WTC11 (cell line): ENCODE results near the gene DNPEP. TPM values are rescaled to one million over a fixed set of nuclear protein-coding genes. Genes with fewer than 3 reads are reported as not detected.

Experiments used
- ATAC-seq: fragments of 200-7000 bp; cut with Tn5 transposase; 2 replicates; pipeline ENCODE4 v1.10.0; 2021; ENCODE audit warnings: mild to moderate bottlenecking, moderate library complexity
- CTCF ChIA-PET: fragments of 300-600 bp; sonication (Branson Sonifier 250); formaldehyde crosslinking; loops from one replicate; lab custom pipeline; 2021; ENCODE audit warnings: antibody characterized with exemption; lab: Charles Lee
- POLR2A ChIA-PET: fragments of 350-600 bp; sonication (Branson Sonifier 250); formaldehyde crosslinking; loops from one replicate; lab custom pipeline; 2021; ENCODE audit warnings: antibody characterized with exemption; lab: Charles Lee
- DNase-seq: peaks from one replicate; pipeline ENCODE4 v3.0.0; 2021; ENCODE audit warnings: low spot score
- H3K27ac Mint-ChIP-seq: 2 replicates; pipeline ENCODE4 v1.8.0; 2021; ENCODE audit warnings: mixed read lengths
- H3K27me3 Mint-ChIP-seq: 2 replicates; pipeline ENCODE4 v1.8.0; 2021; ENCODE audit warnings: low read depth, mild to moderate bottlenecking, moderate library complexity, mixed read lengths
- H3K36me3 Mint-ChIP-seq: 2 replicates; pipeline ENCODE4 v1.8.0; 2021; ENCODE audit warnings: mixed read lengths
- H3K4me1 Mint-ChIP-seq: 2 replicates; pipeline ENCODE4 v1.8.0; 2022; ENCODE audit warnings: mixed read lengths
- H3K4me3 Mint-ChIP-seq: 2 replicates; pipeline ENCODE4 v1.8.0; 2021; ENCODE audit warnings: mild to moderate bottlenecking, moderate library complexity, mixed read lengths
- H3K9me3 Mint-ChIP-seq: 2 replicates; pipeline ENCODE4 v1.8.0; 2021; ENCODE audit warnings: mixed read lengths
- IRF2 ChIP-seq: sonication (generic); formaldehyde crosslinking; IDR thresholded peaks from 2 replicates; pipeline ENCODE4 v1.8.0; 2022; ENCODE audit warnings: low read depth, missing genetic modification reagents, borderline replicate concordance
- KAT7 ChIP-seq: sonication (generic); formaldehyde crosslinking; IDR thresholded peaks from 2 replicates; pipeline ENCODE4 v1.8.1; 2023; ENCODE audit warnings: missing genetic modification reagents, mild to moderate bottlenecking, borderline replicate concordance
- ZNF416 ChIP-seq: fragments of 250-450 bp; sonication (Bioruptor Pico); IDR thresholded peaks from 2 replicates; pipeline ENCODE4 v1.9.0; 2021; ENCODE audit warnings: mild to moderate bottlenecking, inconsistent platforms
- ZNF423 ChIP-seq: fragments of 250-450 bp; sonication (Bioruptor Pico); IDR thresholded peaks from 2 replicates; pipeline ENCODE4 v2.1.2; 2022; ENCODE audit warnings: mild to moderate bottlenecking, moderate library complexity
- total RNA-seq: library from RNA; stranded (reverse); gene quantifications from 3 replicates; pipeline ENCODE4 v1.2.3, GENCODE V29; 2021
- TF ChIP-seq, protein P1 (sequence below): sonication (generic); formaldehyde crosslinking; IDR thresholded peaks from 2 replicates; pipeline ENCODE4 v1.8.1; 2023; ENCODE audit warnings: mild to moderate bottlenecking, moderate library complexity, missing genetic modification reagents
- TF ChIP-seq, protein P2 (sequence below): sonication (generic); formaldehyde crosslinking; IDR thresholded peaks from 2 replicates; pipeline ENCODE4 v1.8.0; 2022; ENCODE audit warnings: missing genetic modification reagents
- TF ChIP-seq, protein P3 (sequence below): sonication (generic); formaldehyde crosslinking; IDR thresholded peaks from 2 replicates; pipeline ENCODE4 v1.8.1; 2022; ENCODE audit warnings: mild to moderate bottlenecking, moderate library complexity, missing genetic modification reagents

DNPEP gene
- total RNA-seq, 1 experiment from 2014 or later = 67.6 TPM

DNA sequence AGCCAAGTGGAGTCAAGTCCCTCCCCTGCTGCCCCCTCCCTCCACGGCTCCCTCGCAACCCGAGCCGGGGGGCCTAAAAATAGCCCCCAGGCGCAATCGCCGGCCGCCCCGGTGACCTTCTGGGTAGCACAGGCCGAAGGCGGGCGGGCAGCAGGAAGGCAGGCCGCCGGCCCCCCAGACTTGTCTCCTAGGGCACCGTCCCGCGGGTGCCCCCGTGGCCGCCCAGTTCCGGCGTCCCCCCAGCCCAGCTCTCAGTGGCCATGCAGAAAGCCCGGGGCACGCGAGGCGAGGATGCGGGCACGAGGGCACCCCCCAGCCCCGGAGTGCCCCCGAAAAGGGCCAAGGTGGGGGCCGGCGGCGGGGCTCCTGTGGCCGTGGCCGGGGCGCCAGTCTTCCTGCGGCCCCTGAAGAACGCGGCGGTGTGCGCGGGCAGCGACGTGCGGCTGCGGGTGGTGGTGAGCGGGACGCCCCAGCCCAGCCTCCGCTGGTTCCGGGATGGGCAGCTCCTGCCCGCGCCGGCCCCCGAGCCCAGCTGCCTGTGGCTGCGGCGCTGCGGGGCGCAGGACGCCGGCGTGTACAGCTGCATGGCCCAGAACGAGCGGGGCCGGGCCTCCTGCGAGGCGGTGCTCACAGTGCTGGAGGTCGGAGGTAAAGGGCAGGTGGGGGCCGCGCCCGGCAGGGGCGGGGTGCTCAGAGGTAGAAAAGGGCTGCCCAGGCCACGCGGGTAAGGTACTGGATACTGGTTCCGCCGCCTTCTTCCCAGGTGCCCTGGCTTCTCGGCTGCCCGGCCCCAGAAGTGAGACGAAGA is 47.2 kb upstream of the DNPEP start, which contains the start of gene SPEG:
Gene SPEG (plus strand): TSS at position 126 of the 808 bp plus-strand sequence. CDS start 135 bp downstream, at position 261.
- TF ChIP-seq, protein P1, sequence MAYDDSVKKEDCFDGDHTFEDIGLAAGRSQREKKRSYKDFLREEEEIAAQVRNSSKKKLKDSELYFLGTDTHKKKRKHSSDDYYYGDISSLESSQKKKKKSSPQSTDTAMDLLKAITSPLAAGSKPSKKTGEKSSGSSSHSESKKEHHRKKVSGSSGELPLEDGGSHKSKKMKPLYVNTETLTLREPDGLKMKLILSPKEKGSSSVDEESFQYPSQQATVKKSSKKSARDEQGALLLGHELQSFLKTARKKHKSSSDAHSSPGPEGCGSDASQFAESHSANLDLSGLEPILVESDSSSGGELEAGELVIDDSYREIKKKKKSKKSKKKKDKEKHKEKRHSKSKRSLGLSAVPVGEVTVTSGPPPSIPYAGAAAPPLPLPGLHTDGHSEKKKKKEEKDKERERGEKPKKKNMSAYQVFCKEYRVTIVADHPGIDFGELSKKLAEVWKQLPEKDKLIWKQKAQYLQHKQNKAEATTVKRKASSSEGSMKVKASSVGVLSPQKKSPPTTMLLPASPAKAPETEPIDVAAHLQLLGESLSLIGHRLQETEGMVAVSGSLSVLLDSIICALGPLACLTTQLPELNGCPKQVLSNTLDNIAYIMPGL (CRISPR knock-in tag) = 0 out of 2 replicates have a peak, but pooled peaks have one; percentile 50
- no peak for TF ChIP-seq KAT7
- TF ChIP-seq IRF2 = no peak
- TF ChIP-seq, protein P2, sequence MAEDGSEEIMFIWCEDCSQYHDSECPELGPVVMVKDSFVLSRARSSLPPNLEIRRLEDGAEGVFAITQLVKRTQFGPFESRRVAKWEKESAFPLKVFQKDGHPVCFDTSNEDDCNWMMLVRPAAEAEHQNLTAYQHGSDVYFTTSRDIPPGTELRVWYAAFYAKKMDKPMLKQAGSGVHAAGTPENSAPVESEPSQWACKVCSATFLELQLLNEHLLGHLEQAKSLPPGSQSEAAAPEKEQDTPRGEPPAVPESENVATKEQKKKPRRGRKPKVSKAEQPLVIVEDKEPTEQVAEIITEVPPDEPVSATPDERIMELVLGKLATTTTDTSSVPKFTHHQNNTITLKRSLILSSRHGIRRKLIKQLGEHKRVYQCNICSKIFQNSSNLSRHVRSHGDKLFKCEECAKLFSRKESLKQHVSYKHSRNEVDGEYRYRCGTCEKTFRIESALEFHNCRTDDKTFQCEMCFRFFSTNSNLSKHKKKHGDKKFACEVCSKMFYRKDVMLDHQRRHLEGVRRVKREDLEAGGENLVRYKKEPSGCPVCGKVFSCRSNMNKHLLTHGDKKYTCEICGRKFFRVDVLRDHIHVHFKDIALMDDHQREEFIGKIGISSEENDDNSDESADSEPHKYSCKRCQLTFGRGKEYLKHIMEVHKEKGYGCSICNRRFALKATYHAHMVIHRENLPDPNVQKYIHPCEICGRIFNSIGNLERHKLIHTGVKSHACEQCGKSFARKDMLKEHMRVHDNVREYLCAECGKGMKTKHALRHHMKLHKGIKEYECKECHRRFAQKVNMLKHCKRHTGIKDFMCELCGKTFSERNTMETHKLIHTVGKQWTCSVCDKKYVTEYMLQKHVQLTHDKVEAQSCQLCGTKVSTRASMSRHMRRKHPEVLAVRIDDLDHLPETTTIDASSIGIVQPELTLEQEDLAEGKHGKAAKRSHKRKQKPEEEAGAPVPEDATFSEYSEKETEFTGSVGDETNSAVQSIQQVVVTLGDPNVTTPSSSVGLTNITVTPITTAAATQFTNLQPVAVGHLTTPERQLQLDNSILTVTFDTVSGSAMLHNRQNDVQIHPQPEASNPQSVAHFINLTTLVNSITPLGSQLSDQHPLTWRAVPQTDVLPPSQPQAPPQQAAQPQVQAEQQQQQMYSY (CRISPR knock-in tag) = peak; percentile 63
- TF ChIP-seq, protein P3, sequence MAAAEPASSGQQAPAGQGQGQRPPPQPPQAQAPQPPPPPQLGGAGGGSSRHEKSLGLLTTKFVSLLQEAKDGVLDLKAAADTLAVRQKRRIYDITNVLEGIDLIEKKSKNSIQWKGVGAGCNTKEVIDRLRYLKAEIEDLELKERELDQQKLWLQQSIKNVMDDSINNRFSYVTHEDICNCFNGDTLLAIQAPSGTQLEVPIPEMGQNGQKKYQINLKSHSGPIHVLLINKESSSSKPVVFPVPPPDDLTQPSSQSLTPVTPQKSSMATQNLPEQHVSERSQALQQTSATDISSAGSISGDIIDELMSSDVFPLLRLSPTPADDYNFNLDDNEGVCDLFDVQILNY (CRISPR knock-in tag) = peak; percentile 9; the same call in 1 of the 2 replicates
- Mint-ChIP-seq H3K9me3 (no peaks in the 10 kb centered on the region), H3K4me1 (peaks cover 8% of the 10 kb centered on the region), H3K27ac (0 out of 2 replicates have a peak within 1 kb of the TSS, but pooled peaks have one; percentile 33), H3K4me3 (peak within 1 kb of the TSS; percentile 71), H3K36me3 (no peaks in the 10 kb centered on the region), H3K27me3 (peaks cover 19% of the 10 kb centered on the region)
- ATAC-seq (peak; percentile 12), DNase-seq (peak; percentile 44)
- ChIA-PET CTCF (interaction anchor here (0.6 to 6.7 kb wide), 29 partner anchors 7 to 163 kb away, joined by 3 to 119 read pairs (median 12); partner anchors contain the start of genes CHPF, DES, DNPEP and GMPPA), POLR2A (interaction anchor here (0.7 to 1.4 kb wide), 2 partner anchors 26 to 47 kb away, joined by 4 to 5 read pairs; partner anchors contain the start of gene DNPEP)

DNA sequence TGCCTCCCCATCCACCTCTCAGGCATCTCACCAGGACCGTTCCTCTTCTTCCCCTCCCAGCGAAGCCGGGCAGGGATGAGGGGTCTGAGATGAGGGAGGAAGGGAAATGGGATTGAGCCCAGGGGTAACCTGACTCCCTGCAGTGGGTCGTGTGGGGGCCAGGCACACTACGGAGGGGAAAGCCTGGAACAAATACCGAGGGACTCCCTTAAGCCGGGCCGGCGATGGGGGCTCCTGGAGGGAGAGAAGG is 46.7 kb upstream of the DNPEP start:
- POLR2A ChIA-PET = interaction anchor here (0.7 to 1.4 kb wide), 3 partner anchors 14 to 46 kb away, joined by 4 to 5 read pairs (median 4); partner anchors contain the start of gene DNPEP
- peaks cover 8% of the 10 kb centered on the region for H3K4me1 Mint-ChIP-seq
- H3K4me3 Mint-ChIP-seq = peak overlapping the region; percentile 71
- 0 out of 2 replicates have a peak overlapping the region, but pooled peaks have one; percentile 33 for H3K27ac Mint-ChIP-seq
- ATAC-seq (peak; percentile 26), DNase-seq (no peak)
- H3K27me3 Mint-ChIP-seq = peaks cover 15% of the 10 kb centered on the region
- TF ChIP-seq ZNF423 = no peak
- no peak for TF ChIP-seq ZNF416 (CRISPR knock-in tag)
- TF ChIP-seq, protein P2 (CRISPR knock-in tag) = peak; percentile 65; the same call in 1 of the 2 replicates
- TF ChIP-seq, all 79 proteins: peak for 1
- CTCF ChIA-PET = interaction anchor here (0.6 to 6.7 kb wide), 36 partner anchors 8 to 223 kb away, joined by 3 to 119 read pairs (median 9); partner anchors contain the start of genes CHPF, DES, DNAJB2 and DNPEP
- Mint-ChIP-seq H3K9me3 (no peaks in the 10 kb centered on the region), H3K36me3 (no peaks in the 10 kb centered on the region)
